B cell (primary cell): ENCODE measurements around the gene NRN1L. TPM values are rescaled to one million over a fixed set of nuclear protein-coding genes. Genes with fewer than 3 reads are reported as not detected.

Source experiments
- ATAC-seq: fragments of 200-7000 bp; cut with Tn5 transposase; one replicate; pipeline ENCODE4 v1.10.0; 2021; ENCODE audit warnings: low read depth, mild to moderate bottlenecking, moderate number of reproducible peaks, moderate library complexity
- CTCF ChIA-PET: fragments of 350-600 bp; sonication (Branson Sonifier 250); formaldehyde crosslinking; loops from one replicate; lab custom pipeline; 2021; ENCODE audit warnings: antibody characterized with exemption, inconsistent platforms; lab: Charles Lee
- POLR2A ChIA-PET: fragments of 350-600 bp; sonication (Branson Sonifier 250); formaldehyde crosslinking; loops from one replicate; lab custom pipeline; 2021; ENCODE audit warnings: antibody characterized with exemption; lab: Charles Lee
- DNase-seq: peaks from one replicate; pipeline ENCODE4 v3.0.0; 2013
- H2AFZ ChIP-seq: 2 replicates; pipeline ENCODE4 v1.6.1; 2012; ENCODE audit warnings: mild to moderate bottlenecking, low read depth, low read length; ENCODE audit not compliant: insufficient read depth, poor library complexity, severe bottlenecking
- H3K27ac ChIP-seq, 2 donors: 1 replicate in 1 of 2; 2 replicates in 1 of 2; pipeline ENCODE4 v1.5.1; 2012 to 2013; ENCODE audit warnings: low read length in 2 of 2, mild to moderate bottlenecking in 2 of 2, moderate library complexity in 1 of 2
- H3K27me3 ChIP-seq, 4 experiments: fragments of 200-600 bp in 1 of 4; sonication (generic) in 1 of 4; replicated peaks in 1 of 4; 1 replicate in 2 of 4; 2 replicates in 2 of 4; pipeline versions ENCODE4 v1.6.1 to v1.7.0; 2013 to 2016; ENCODE audit warnings: low read length in 3 of 4, mild to moderate bottlenecking in 2 of 4, mixed read lengths in 1 of 4, moderate library complexity in 1 of 4; ENCODE audit not compliant: insufficient read depth in 4 of 4, control insufficient read depth in 3 of 4; ENCODE audit errors: control extremely low read depth in 1 of 4
- H3K36me3 ChIP-seq, 2 experiments: replicated peaks in 1 of 2; 1 replicate in 1 of 2; 2 replicates in 1 of 2; pipeline versions ENCODE4 v1.6.1 to v1.7.1; 2013; ENCODE audit warnings: low read length in 1 of 2; ENCODE audit not compliant: insufficient read depth in 2 of 2, control insufficient read depth in 1 of 2; ENCODE audit errors: control extremely low read depth in 1 of 2, extremely low read depth in 1 of 2
- H3K4me1 ChIP-seq, 2 donors: fragments of 200-600 bp in 1 of 2; sonication (generic) in 1 of 2; 1 replicate in 1 of 2; 2 replicates in 1 of 2; pipeline versions ENCODE4 v1.5.1 to v1.6.1; 2013 to 2017; ENCODE audit warnings: low read length in 2 of 2; ENCODE audit not compliant: control insufficient read depth in 2 of 2, insufficient read depth in 2 of 2
- H3K4me2 ChIP-seq: replicated peaks from 2 replicates; pipeline ENCODE3; 2012; ENCODE audit warnings: mild to moderate bottlenecking, low read depth, low read length; ENCODE audit not compliant: poor library complexity, severe bottlenecking
- H3K4me3 ChIP-seq, 5 experiments: fragments of 200-600 bp in 1 of 5; sonication (generic) in 1 of 5; 1 replicate in 3 of 5; 2 replicates in 2 of 5; pipeline versions ENCODE4 v1.5.1 to v1.7.0; 2011 to 2016; ENCODE audit warnings: low read length in 4 of 5, mild to moderate bottlenecking in 4 of 5, low read depth in 2 of 5, control low read depth in 1 of 5, moderate library complexity in 1 of 5; ENCODE audit not compliant: insufficient read depth in 1 of 5; ENCODE audit errors: control extremely low read depth in 1 of 5, extremely low read depth in 1 of 5
- H3K79me2 ChIP-seq: fragments of 200-600 bp; sonication (generic); one replicate; pipeline ENCODE4 v1.6.0; 2016; ENCODE audit warnings: low read length; ENCODE audit not compliant: control insufficient read depth, insufficient read depth
- H3K9ac ChIP-seq: fragments of 200-600 bp; sonication (generic); 2 replicates; pipeline ENCODE4 v1.6.1; 2017; ENCODE audit warnings: mild to moderate bottlenecking, low read length, moderate library complexity
- H3K9me3 ChIP-seq, 3 donors: one replicate each; pipeline versions ENCODE4 v1.6.1 to v1.7.1; 2013; ENCODE audit warnings: low read length in 2 of 3; ENCODE audit not compliant: control insufficient read depth in 2 of 3, insufficient read depth in 1 of 3; ENCODE audit errors: control extremely low read depth in 1 of 3
- H4K20me1 ChIP-seq: 2 replicates; pipeline ENCODE4 v1.6.0; 2012; ENCODE audit warnings: mild to moderate bottlenecking, low read length; ENCODE audit not compliant: insufficient read depth, control insufficient read depth, poor library complexity, severe bottlenecking
- H3K27ac Mint-ChIP-seq: one replicate; pipeline ENCODE4 v1.8.0; 2021; ENCODE audit warnings: mixed read lengths
- H3K27me3 Mint-ChIP-seq: one replicate; pipeline ENCODE4 v1.8.0; 2021; ENCODE audit warnings: mixed read lengths
- H3K4me1 Mint-ChIP-seq: one replicate; pipeline ENCODE4 v1.8.0; 2021; ENCODE audit warnings: mixed read lengths
- H3K4me3 Mint-ChIP-seq: one replicate; pipeline ENCODE4 v1.8.0; 2021; ENCODE audit warnings: mixed read lengths
- H3K9me3 Mint-ChIP-seq: one replicate; pipeline ENCODE4 v1.8.0; 2022; ENCODE audit warnings: mixed read lengths; ENCODE audit not compliant: insufficient read depth
- EZH2 ChIP-seq: IDR thresholded peaks from 2 replicates; pipeline ENCODE4 v1.6.1; 2012; ENCODE audit warnings: borderline replicate concordance, low read depth, mild to moderate bottlenecking, moderate library complexity, low read length; ENCODE audit not compliant: insufficient read depth, poor library complexity, severe bottlenecking
- WGBS: methylation state at CpG from one replicate; pipeline ENCODE4 v1.1.5; 2013; ENCODE audit warnings: missing lambda C conversion rate; ENCODE audit not compliant: insufficient coverage; 5-methylcytosine and 5-hydroxymethylcytosine counted together
- intact Hi-C: fragments of 100-400 bp; cut with micrococcal nuclease; formaldehyde crosslinking; loops from one replicate; pipeline ENCODE4 v1.10.0; 2022
- polyA plus RNA-seq: library from polyadenylated mRNA; depleted of rRNA; stranded (reverse); fragments of >200 nt; gene quantifications from 2 replicates; pipeline ENCODE4 v1.2.3, GENCODE V29; 2012
- total RNA-seq, 2 donors: library from RNA; stranded (reverse); fragments of 120-200 nt in 1 of 2; gene quantifications; 1 replicate in 1 of 2; 2 replicates in 1 of 2; pipeline versions ENCODE4 v1.2.3 to v1.2.4, GENCODE V29; 2013 to 2022
- TF ChIP-seq, protein P1 (sequence below): fragments of 200-600 bp; IDR thresholded peaks from one replicate; pipeline ENCODE4 v1.8.0; 2022; ENCODE audit warnings: antibody characterized with exemption, mild to moderate bottlenecking

The NRN1L gene
- total and polyA plus RNA-seq, 2 donors (not counting 1 experiment from before 2014, with no cell fraction given), result 2.1 to 4.1 TPM

GRCh38 chr16:67857547-67858233 lies 27.0 kb upstream of the NRN1L start:
- H3K27me3 Mint-ChIP-seq, result no peaks in the 10 kb centered on the region
- no peak for TF ChIP-seq EZH2
- TF ChIP-seq, protein P1, sequence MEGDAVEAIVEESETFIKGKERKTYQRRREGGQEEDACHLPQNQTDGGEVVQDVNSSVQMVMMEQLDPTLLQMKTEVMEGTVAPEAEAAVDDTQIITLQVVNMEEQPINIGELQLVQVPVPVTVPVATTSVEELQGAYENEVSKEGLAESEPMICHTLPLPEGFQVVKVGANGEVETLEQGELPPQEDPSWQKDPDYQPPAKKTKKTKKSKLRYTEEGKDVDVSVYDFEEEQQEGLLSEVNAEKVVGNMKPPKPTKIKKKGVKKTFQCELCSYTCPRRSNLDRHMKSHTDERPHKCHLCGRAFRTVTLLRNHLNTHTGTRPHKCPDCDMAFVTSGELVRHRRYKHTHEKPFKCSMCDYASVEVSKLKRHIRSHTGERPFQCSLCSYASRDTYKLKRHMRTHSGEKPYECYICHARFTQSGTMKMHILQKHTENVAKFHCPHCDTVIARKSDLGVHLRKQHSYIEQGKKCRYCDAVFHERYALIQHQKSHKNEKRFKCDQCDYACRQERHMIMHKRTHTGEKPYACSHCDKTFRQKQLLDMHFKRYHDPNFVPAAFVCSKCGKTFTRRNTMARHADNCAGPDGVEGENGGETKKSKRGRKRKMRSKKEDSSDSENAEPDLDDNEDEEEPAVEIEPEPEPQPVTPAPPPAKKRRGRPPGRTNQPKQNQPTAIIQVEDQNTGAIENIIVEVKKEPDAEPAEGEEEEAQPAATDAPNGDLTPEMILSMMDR, result no peak
- Histone ChIP-seq H3K4me1 (no peaks in the 10 kb centered on the region), H3K9me3 (no peaks in the 10 kb centered on the region), H3K36me3 (peaks cover 0 to 18% of the 10 kb centered on the region in 2 experiments), H3K4me2 (no peak overlapping the region), H3K4me3 (no peak overlapping the region), H3K9ac (no peak overlapping the region), H3K27me3 (no peaks in the 10 kb centered on the region), H3K79me2 (peaks cover 99% of the 10 kb centered on the region), H2AFZ (no peak overlapping the region), H4K20me1 (peaks cover 79% of the 10 kb centered on the region), H3K27ac (no peak overlapping the region)
- no peak for DNase-seq
- ChIA-PET CTCF (interaction anchor here (1.1 to 1.5 kb wide), 3 partner anchors 25 to 50 kb away, joined by 3 to 4 read pairs (median 4); partner anchors contain the start of gene TSNAXIP1), POLR2A (no interaction called here)
- no peaks in the 10 kb centered on the region for H3K9me3 Mint-ChIP-seq
- no peak overlapping the region for H3K27ac Mint-ChIP-seq
- no CpG with 5 or more reads among the region's 3 CpGs for WGBS
- ATAC-seq, result no peak
- intact Hi-C loops, result no loop called here
- H3K4me1 Mint-ChIP-seq, result peaks cover 28% of the 10 kb centered on the region
- H3K4me3 Mint-ChIP-seq, result no peak overlapping the region

- ATAC-seq (no peak), DNase-seq (no peak)
- TF ChIP-seq, protein P1, result no peak
- TF ChIP-seq EZH2, result no peak
- Histone ChIP-seq H2AFZ (no peak overlapping the region), H3K27ac (no peak overlapping the region), H3K4me2 (no peak overlapping the region), H3K4me3 (no peak overlapping the region), H3K79me2 (peaks cover 99% of the 10 kb centered on the region), H4K20me1 (peaks cover 79% of the 10 kb centered on the region), H3K36me3 (peaks cover 0 to 18% of the 10 kb centered on the region in 2 experiments), H3K9ac (no peak overlapping the region), H3K27me3 (no peaks in the 10 kb centered on the region), H3K9me3 (no peaks in the 10 kb centered on the region), H3K4me1 (no peaks in the 10 kb centered on the region)
- intact Hi-C loops, result no loop called here
- Mint-ChIP-seq H3K27ac (no peak overlapping the region), H3K27me3 (no peaks in the 10 kb centered on the region), H3K4me3 (no peak overlapping the region), H3K9me3 (no peaks in the 10 kb centered on the region), H3K4me1 (peaks cover 28% of the 10 kb centered on the region)
- WGBS, result 83% methylated on average over 4 of the region's 4 CpGs
- ChIA-PET CTCF (interaction anchor here (1.0 to 1.5 kb wide), 3 partner anchors 25 to 51 kb away, joined by 3 to 4 read pairs (median 3); partner anchors contain the start of gene TSNAXIP1), POLR2A (interaction anchor here (0.7 kb wide), 1 partner anchor 134 kb away, joined by 6 read pairs; no protein-coding TSS in a partner anchor)
Observed at GRCh38 chr16:67858500-67858899, 26.2 kb upstream of the NRN1L start.
